Measurements from ENCODE around the gene SH3PXD2A. TPM values are rescaled to one million over a fixed set of nuclear protein-coding genes. Genes with fewer than 3 reads are reported as not detected.

Gene SH3PXD2A
- total and polyA plus RNA-seq, 2 of the 4 experiments (the other 2 are of a cell fraction), result 6.3 to 23.0 TPM

DNA sequence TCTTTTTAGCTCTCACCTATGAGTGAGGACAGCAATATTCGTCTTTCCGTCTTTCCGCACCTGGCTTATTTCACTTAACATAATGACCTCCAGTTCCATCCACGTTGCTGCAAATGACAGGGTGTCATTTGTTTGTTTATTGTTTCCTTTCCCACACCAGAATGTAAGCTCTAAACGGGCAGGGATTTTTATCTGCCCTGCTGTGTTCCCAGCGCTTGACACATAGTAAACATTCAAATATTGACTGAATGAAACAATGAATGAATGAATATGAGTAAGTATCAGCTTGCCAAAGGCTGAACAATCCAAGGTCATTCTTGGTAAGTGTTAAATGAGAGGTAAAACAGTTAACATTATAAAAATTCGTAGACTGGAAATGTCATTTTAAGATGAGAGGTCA is 12.8 kb downstream of the SH3PXD2A start:
- dilution Hi-C loops (cut with HindIII; ENCODE audit: low sequenced_read_pairs, unreplicated experiment), result no loop called here
- no peak overlapping the region for H3K14ac ChIP-seq (replicated peaks; ENCODE audit: low read depth, low read length)
- ATAC-seq (ENCODE audit: low read depth) (no peak), DNase-seq (no peak)
- no peak overlapping the region for H2AK9ac ChIP-seq (replicated peaks; ENCODE audit: low read depth, low read length, poor library complexity)
- H3K9ac ChIP-seq (ENCODE audit: low read depth, low read length), result no peak overlapping the region
- peaks cover 33 to 65% of the 10 kb centered on the region in 2 experiments for H3K79me1 ChIP-seq (ENCODE audit: low read depth in 1 of 2, low read length in 2 of 2)
- no peak overlapping the region for H2AK5ac ChIP-seq (ENCODE audit: low read depth, low read length)
- H3K56ac ChIP-seq (ENCODE audit: extremely low read depth, insufficient read depth, low read length), result no peak overlapping the region
- in situ Hi-C loops (cut with MboI; ENCODE audit: low sequenced_read_pairs), result no loop called here
- no peaks in the 10 kb centered on the region for H3K9me3 ChIP-seq (ENCODE audit: control insufficient read depth, insufficient read depth, low read length)
- no peaks in the 10 kb centered on the region for H4K20me1 ChIP-seq (ENCODE audit: insufficient read depth, low read length)
- H3K4me3 ChIP-seq (ENCODE audit: insufficient read depth, low read depth, low read length), result no peak overlapping the region
- H2AFZ ChIP-seq (replicated peaks; ENCODE audit: low read length, poor library complexity), result no peak overlapping the region
- intact Hi-C loops (cut with micrococcal nuclease), result no loop called here
- no peak overlapping the region for H3K4ac ChIP-seq (ENCODE audit: low read depth, low read length)
- no peaks in the 10 kb centered on the region for H3K27me3 ChIP-seq (ENCODE audit: control insufficient read depth, insufficient read depth, low read length)
- no peak overlapping the region for H2BK15ac ChIP-seq (ENCODE audit: low read depth, low read length)
- CTCF ChIA-PET, result interaction anchor here (0.5 kb wide), 1 partner anchor 59 kb away, joined by 4 read pairs; no protein-coding TSS in a partner anchor
- H2BK5ac ChIP-seq (ENCODE audit: low read depth, low read length, poor library complexity, severe bottlenecking), result no peak overlapping the region
- H3K4me1 ChIP-seq (ENCODE audit: control insufficient read depth, insufficient read depth, low read length), result peaks cover 6% of the 10 kb centered on the region
- H4K8ac ChIP-seq (ENCODE audit: low read depth in 2 of 2, low read length in 2 of 2), result no peak overlapping the region
- no peak overlapping the region for H4K91ac ChIP-seq (ENCODE audit: insufficient read depth, low read depth, low read length)
- no CpG with 5 or more reads among the region's 7 CpGs for WGBS, 2 experiments (ENCODE audit: extremely low coverage in 2 of 2, insufficient read length in 1 of 2)
- no peak overlapping the region for H4K5ac ChIP-seq (ENCODE audit: low read depth, low read length)
- no peak overlapping the region for H3K4me2 ChIP-seq (ENCODE audit: low read depth, low read length)
- no peak overlapping the region for H3K18ac ChIP-seq (ENCODE audit: low read depth, low read length)
- no peak overlapping the region for H2BK20ac ChIP-seq (ENCODE audit: low read depth, low read length)
- peaks cover 3% of the 10 kb centered on the region; the same call in 1 of the 2 replicates for H3K9me1 ChIP-seq (ENCODE audit: insufficient read depth, low read length)
- POLR2A ChIA-PET (ENCODE audit: unreplicated experiment), result no interaction called here
- no TSS peak for BruUV-seq (replicated peaks)
- H3K27ac ChIP-seq (ENCODE audit: insufficient read depth, low read length), result no peak overlapping the region
- no peak overlapping the region for H2BK120ac ChIP-seq (ENCODE audit: low read depth, low read length)
- TF ChIP-seq RAD21 (IDR thresholded peaks at IDR 0.05; ENCODE audit: low read length) (no peak), RCOR1 (IDR thresholded peaks at IDR 0.05; ENCODE audit: insufficient replicate concordance, low read length) (no peak), BHLHE40 (IDR thresholded peaks at IDR 0.05; ENCODE audit: low read depth, low read length) (no peak), CTCF (conservative IDR thresholded peaks at IDR 0.05; ENCODE audit: low read depth, low read length) (no peak), SMC3 (IDR thresholded peaks at IDR 0.05; ENCODE audit: low read depth, low read length) (no peak), CEBPB (IDR thresholded peaks at IDR 0.05; ENCODE audit: low read depth, low read length) (no peak), MAFK (IDR thresholded peaks at IDR 0.05; ENCODE audit: low read depth, low read length) (no peak), NFE2L2 (IDR thresholded peaks at IDR 0.05; ENCODE audit: low read depth, low read length) (no peak), MXI1 (IDR thresholded peaks at IDR 0.05; ENCODE audit: borderline replicate concordance, low read depth, low read length) (no peak), POLR2A (IDR thresholded peaks at IDR 0.05; ENCODE audit: low read depth, low read length) (no peak), RFX5 (IDR thresholded peaks at IDR 0.05; ENCODE audit: low read depth, low read length) (no peak), CHD1 (IDR thresholded peaks at IDR 0.05; ENCODE audit: low read depth, low read length) (no peak), MAZ (IDR thresholded peaks at IDR 0.05; ENCODE audit: borderline replicate concordance, low read depth, low read length) (no peak), ELK1 (IDR thresholded peaks at IDR 0.05; ENCODE audit: borderline replicate concordance, low read depth, low read length) (no peak), USF2 (IDR thresholded peaks at IDR 0.05; ENCODE audit: low read depth, low read length) (no peak), FOS (IDR thresholded peaks at IDR 0.05; ENCODE audit: low read depth, low read length) (no peak)
- H3K36me3 ChIP-seq (ENCODE audit: control insufficient read depth, insufficient read depth, low read length), result no peaks in the 10 kb centered on the region
- H3K23ac ChIP-seq (ENCODE audit: low read depth, low read length), result no peak overlapping the region
